NCI-H1105 (cell line): ENCODE results near the gene MYOZ3.

Experiments used
- DNase-seq: peaks from one replicate; lab custom pipeline; 2025; lab: John Stamatoyannopoulos, UW

Gene MYOZ3

GRCh38 chr5:150700594-150701377, 39.7 kb downstream of the MYOZ3 start, which contains the start of gene RBM22:
RBM22 (minus strand) TSS chr5:150701062; CDS start chr5:150700985, 77 bp downstream.
- DNase-seq = peak; percentile 75

GRCh38 chr5:150703762-150704161, 42.7 kb downstream of the MYOZ3 start:
- DNase-seq = no peak

GRCh38 chr5:150706776-150707390, 45.8 kb downstream of the MYOZ3 start:
- no peak for DNase-seq

- DNase-seq = no peak
Measured at GRCh38 chr5:150710165-150710564, 49.1 kb downstream of the MYOZ3 start.

- DNase-seq = no peak
Measured at GRCh38 chr5:150723845-150724244, 62.8 kb downstream of the MYOZ3 start.
